Measurements from ENCODE around the gene LARGE1.

DNA sequence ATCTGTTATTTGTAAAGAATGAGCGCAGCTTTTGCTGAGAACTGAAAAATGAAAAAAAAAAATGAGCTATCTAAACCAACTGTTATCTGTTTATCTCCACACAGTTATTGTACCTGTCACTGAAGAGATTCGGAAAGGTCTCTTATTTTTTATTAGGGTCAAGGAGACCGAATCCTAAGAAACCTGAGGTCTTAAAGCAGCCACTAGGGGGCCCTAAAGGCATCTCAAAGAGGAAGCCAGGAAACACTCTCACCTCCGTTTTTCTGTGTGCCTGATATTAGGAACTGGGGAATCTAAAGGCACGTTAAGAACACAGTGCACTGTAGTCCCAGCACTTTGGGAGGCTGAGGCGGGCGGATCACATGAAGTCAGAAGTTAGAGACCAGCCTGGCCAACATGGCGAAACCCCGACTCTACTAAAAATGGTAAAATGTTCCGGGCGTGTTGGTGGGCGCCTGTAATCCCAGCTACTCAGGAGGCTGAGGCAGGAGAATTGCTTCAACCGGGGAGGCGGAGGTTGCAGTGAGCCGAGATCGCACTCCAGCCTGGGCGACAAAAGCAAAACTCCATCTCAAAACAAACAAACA, 3.5 kb upstream of the LARGE1 start:
- no peak for TF ChIP-seq POLR2A (IDR thresholded peaks at IDR 0.05)
- TF ChIP-seq, protein P1, sequence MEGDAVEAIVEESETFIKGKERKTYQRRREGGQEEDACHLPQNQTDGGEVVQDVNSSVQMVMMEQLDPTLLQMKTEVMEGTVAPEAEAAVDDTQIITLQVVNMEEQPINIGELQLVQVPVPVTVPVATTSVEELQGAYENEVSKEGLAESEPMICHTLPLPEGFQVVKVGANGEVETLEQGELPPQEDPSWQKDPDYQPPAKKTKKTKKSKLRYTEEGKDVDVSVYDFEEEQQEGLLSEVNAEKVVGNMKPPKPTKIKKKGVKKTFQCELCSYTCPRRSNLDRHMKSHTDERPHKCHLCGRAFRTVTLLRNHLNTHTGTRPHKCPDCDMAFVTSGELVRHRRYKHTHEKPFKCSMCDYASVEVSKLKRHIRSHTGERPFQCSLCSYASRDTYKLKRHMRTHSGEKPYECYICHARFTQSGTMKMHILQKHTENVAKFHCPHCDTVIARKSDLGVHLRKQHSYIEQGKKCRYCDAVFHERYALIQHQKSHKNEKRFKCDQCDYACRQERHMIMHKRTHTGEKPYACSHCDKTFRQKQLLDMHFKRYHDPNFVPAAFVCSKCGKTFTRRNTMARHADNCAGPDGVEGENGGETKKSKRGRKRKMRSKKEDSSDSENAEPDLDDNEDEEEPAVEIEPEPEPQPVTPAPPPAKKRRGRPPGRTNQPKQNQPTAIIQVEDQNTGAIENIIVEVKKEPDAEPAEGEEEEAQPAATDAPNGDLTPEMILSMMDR (IDR thresholded peaks at IDR 0.05): no peak
